PFSK-1 (cell line): ENCODE measurements around the gene APRT.

Experiments
- FOXP2 ChIP-seq: optimal IDR thresholded peaks from 2 replicates; pipeline ENCODE3; 2011; ENCODE audit warnings: borderline replicate concordance, control low read depth, inconsistent platforms; ENCODE audit not compliant: insufficient read depth; ENCODE audit errors: extremely low read length, extremely low read depth
- POLR2AphosphoS5 ChIP-seq: IDR thresholded peaks from 2 replicates; pipeline ENCODE4 v1.6.1; 2012; ENCODE audit warnings: low read depth, mild to moderate bottlenecking, control low read depth, low read length, moderate library complexity
- SIN3A ChIP-seq: IDR thresholded peaks from 2 replicates; pipeline ENCODE4 v1.6.1; 2012; ENCODE audit warnings: mild to moderate bottlenecking, low read length, moderate library complexity, borderline replicate concordance; ENCODE audit not compliant: insufficient read depth
- TAF1 ChIP-seq: IDR thresholded peaks from 2 replicates; pipeline ENCODE4 v1.6.1; 2012; ENCODE audit warnings: low read length, control low read depth, borderline replicate concordance; ENCODE audit not compliant: insufficient read depth
- TF ChIP-seq, protein P1 (sequence below), 2 experiments: IDR thresholded peaks; 2 replicates each; pipeline versions ENCODE4 v1.6.1 to v1.8.0; 2011 to 2012; ENCODE audit warnings: low read depth in 2 of 2, low read length in 2 of 2, control low read depth in 1 of 2, inconsistent platforms in 1 of 2, mild to moderate bottlenecking in 1 of 2, moderate library complexity in 1 of 2; ENCODE audit not compliant: insufficient read depth in 1 of 2

The APRT gene

DNA sequence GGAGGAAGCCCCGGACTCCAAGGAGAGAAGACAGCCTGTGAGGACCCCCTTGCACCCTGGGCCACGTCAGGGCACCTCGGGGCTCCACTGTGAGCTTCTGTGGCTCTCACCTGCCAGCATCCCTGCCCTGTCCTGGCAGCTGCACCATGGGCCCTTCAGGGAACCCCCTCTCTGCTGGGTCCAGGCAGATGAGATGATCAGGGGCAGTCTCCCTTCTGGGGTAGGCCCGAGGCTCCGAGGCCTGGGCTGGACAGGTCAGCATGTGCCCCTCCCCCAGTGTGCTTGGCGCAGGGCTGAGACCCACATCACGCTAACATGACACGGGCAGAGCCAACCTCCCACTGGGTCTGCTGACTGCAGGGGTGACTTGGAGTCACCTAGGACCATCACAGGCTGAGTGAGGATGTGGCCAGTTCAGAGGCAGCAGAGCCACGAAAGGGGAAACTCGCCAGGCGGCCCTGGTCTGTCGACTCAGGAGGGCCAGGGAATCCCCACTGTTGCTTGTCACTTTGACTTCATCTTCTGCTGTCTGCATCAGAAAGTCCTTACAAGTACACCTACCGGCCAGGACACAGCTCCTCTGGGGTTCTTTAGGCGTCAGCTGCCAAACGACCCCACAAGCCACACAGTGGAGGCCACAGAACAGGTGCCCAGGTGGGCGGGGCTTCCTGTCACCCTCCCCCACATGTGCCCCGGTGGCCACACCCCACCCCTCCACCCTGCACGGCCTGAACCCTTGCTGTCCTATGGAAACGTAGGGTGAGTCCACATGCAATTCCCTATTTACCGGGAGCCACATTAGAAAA is 42.8 kb upstream of the APRT start:
- TF ChIP-seq SIN3A (no peak), FOXP2 (no peak), TAF1 (no peak), POLR2AphosphoS5 (no peak)
- TF ChIP-seq, protein P1, sequence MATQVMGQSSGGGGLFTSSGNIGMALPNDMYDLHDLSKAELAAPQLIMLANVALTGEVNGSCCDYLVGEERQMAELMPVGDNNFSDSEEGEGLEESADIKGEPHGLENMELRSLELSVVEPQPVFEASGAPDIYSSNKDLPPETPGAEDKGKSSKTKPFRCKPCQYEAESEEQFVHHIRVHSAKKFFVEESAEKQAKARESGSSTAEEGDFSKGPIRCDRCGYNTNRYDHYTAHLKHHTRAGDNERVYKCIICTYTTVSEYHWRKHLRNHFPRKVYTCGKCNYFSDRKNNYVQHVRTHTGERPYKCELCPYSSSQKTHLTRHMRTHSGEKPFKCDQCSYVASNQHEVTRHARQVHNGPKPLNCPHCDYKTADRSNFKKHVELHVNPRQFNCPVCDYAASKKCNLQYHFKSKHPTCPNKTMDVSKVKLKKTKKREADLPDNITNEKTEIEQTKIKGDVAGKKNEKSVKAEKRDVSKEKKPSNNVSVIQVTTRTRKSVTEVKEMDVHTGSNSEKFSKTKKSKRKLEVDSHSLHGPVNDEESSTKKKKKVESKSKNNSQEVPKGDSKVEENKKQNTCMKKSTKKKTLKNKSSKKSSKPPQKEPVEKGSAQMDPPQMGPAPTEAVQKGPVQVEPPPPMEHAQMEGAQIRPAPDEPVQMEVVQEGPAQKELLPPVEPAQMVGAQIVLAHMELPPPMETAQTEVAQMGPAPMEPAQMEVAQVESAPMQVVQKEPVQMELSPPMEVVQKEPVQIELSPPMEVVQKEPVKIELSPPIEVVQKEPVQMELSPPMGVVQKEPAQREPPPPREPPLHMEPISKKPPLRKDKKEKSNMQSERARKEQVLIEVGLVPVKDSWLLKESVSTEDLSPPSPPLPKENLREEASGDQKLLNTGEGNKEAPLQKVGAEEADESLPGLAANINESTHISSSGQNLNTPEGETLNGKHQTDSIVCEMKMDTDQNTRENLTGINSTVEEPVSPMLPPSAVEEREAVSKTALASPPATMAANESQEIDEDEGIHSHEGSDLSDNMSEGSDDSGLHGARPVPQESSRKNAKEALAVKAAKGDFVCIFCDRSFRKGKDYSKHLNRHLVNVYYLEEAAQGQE (IDR thresholded peaks at IDR 0.05; ENCODE audit: insufficient read depth in 1 of 2, low read depth in 2 of 2, low read length in 2 of 2), result no peak

DNA sequence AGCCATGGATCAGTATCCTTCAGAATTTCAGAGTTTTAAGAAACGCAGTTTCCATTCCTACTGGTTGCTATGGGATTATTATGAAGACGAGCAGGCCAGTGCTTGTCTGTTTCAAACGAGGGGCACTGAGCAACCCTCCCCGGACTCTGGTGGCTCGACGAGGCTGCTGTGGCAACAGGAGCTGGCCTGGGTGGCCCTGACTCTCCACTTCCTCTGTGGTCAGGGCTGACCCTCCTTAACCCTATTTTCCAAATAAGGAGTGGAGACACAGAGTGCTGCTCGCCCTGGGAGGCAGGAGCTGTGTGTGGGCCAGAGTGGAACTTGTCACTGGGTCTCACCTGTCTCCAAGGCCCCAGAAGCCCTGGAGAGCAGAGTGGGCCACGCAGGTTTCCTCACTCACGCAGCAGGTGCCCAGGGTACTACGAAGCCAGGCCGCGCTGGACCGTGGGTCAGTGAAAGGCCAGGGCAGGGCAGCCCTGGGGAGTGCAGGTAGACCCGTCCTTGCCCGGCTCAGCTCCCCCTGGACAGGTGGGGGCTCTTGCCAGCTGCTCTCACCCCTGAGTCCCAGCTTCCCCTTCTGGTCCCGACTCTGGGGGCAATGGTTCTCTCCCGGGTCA is 41.7 kb upstream of the APRT start:
- TF ChIP-seq TAF1 (no peak), FOXP2 (no peak), POLR2AphosphoS5 (no peak), SIN3A (no peak)
- TF ChIP-seq, protein P1 (IDR thresholded peaks at IDR 0.05; ENCODE audit: insufficient read depth in 1 of 2, low read depth in 2 of 2, low read length in 2 of 2), result no peak

DNA sequence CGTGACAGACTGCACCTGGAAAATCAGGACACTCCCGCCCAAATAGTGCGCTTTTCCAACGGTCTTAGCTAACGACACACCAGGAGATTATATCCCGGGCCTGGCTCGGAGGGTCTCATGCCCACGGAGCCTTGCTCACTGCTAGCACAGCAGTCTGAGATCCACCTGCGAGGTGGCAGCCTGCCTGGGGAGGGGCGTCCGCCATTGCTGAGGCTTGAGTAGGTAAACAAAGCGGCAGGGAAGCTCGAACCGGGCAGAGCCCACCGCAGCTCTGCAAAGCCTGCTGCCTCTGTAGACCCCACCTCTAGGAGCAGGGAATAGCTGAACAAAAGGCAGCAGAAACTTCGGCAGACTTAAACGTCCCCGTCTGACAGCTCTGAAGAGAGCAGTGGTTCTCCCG is 39.9 kb upstream of the APRT start:
- TF ChIP-seq, protein P1 (IDR thresholded peaks at IDR 0.05; ENCODE audit: insufficient read depth in 1 of 2, low read depth in 2 of 2, low read length in 2 of 2), result no peak
- TF ChIP-seq FOXP2 (no peak), POLR2AphosphoS5 (no peak), SIN3A (no peak), TAF1 (no peak)

DNA sequence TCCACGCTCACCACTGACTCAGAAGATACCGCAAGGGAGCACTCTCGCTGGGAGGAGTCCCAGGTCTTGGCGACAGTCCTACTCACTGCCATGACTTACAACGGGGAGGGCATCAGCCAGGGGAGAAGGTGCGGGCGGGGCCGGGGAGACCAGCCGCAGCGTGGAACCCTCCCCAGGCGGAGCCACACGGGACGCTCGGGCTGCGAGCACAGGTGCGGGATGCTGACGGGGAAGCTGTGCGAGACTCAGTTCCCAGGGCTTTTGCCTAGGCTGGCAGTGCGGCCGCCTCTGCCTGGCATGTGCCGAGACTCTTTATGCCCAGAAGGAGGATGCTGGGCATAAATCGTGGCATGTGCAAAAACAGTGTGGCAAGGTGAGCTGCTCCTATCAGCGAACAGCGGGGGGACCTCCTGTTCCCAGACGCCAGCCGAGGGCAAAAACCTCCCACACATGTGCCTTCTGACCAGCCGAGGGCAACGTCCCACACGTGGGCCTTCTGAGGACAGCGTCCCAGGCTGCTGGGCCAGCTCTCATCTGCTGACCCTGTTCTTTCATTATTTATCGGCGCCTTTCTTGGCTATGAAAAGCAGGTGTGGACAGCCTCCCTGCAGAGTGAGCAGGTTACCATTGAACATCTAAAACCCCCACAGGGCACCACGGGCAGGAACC is 38.9 kb upstream of the APRT start:
- no peak for TF ChIP-seq FOXP2
- TF ChIP-seq, protein P1 (IDR thresholded peaks at IDR 0.05; ENCODE audit: insufficient read depth in 1 of 2, low read depth in 2 of 2, low read length in 2 of 2), result no peak
- no peak for TF ChIP-seq TAF1
- TF ChIP-seq POLR2AphosphoS5, result no peak
- TF ChIP-seq SIN3A, result no peak
